Measurements from ENCODE around the gene PCSK6. TPM values are rescaled to one million over a fixed set of nuclear protein-coding genes. Genes with fewer than 3 reads are reported as not detected.

PCSK6 gene
- total and polyA plus RNA-seq, 2 donors from 2014 or later, result 3.8 to 7.3 TPM

- Histone ChIP-seq H3K27ac (ENCODE audit: low read depth in 2 of 2, low read length in 2 of 2) (no peak overlapping the region), H3K4me3 (ENCODE audit: low read length in 3 of 3) (no peak overlapping the region), H3K9ac (ENCODE audit: low read length in 3 of 3) (no peak overlapping the region), H3K36me3 (ENCODE audit: control insufficient read depth in 2 of 3, insufficient read depth in 3 of 3, low read length in 3 of 3) (no peaks in the 10 kb centered on the region), H3K27me3 (ENCODE audit: control insufficient read depth, insufficient read depth, low read length) (no peaks in the 10 kb centered on the region), H3K4me1 (ENCODE audit: control insufficient read depth in 2 of 3, insufficient read depth in 2 of 3, low read depth in 1 of 3, low read length in 3 of 3) (peaks cover 0 to 3% (median 0%) of the 10 kb centered on the region in 3 donors), H3K9me3 (ENCODE audit: control insufficient read depth in 2 of 3, insufficient read depth in 1 of 3, low read length in 3 of 3) (no peaks in the 10 kb centered on the region)
- no peak for TF ChIP-seq CTCF (IDR thresholded peaks at IDR 0.05; ENCODE audit: borderline replicate concordance, extremely low read depth, insufficient read depth)
- DNase-seq (no peak), FAIRE-seq (no peak)
- intact Hi-C loops (cut with DNase I), result no loop called here
Observed at GRCh38 chr15:101498717-101499480, 9.4 kb upstream of the PCSK6 start.

GRCh38 chr15:101498076-101498716, 8.7 kb upstream of the PCSK6 start:
- H3K27me3 ChIP-seq (ENCODE audit: control insufficient read depth, insufficient read depth, low read length), result no peaks in the 10 kb centered on the region
- no peak overlapping the region for H3K4me3 ChIP-seq (ENCODE audit: low read length in 3 of 3)
- DNase-seq (no peak), FAIRE-seq (no peak)
- no peaks in the 10 kb centered on the region for H3K36me3 ChIP-seq (ENCODE audit: control insufficient read depth in 2 of 3, insufficient read depth in 3 of 3, low read length in 3 of 3)
- H3K9me3 ChIP-seq (ENCODE audit: control insufficient read depth in 2 of 3, insufficient read depth in 1 of 3, low read length in 3 of 3), result no peaks in the 10 kb centered on the region
- H3K27ac ChIP-seq (ENCODE audit: low read depth in 2 of 2, low read length in 2 of 2), result no peak overlapping the region
- intact Hi-C loops (cut with DNase I), result no loop called here
- TF ChIP-seq CTCF (IDR thresholded peaks at IDR 0.05; ENCODE audit: borderline replicate concordance, extremely low read depth, insufficient read depth), result no peak
- H3K4me1 ChIP-seq (ENCODE audit: control insufficient read depth in 2 of 3, insufficient read depth in 2 of 3, low read depth in 1 of 3, low read length in 3 of 3), result peaks cover 0 to 3% (median 0%) of the 10 kb centered on the region in 3 donors
- H3K9ac ChIP-seq (ENCODE audit: low read length in 3 of 3), result no peak overlapping the region

- no peak for DNase-seq
- Histone ChIP-seq H3K9me3 (ENCODE audit: control insufficient read depth in 2 of 3, insufficient read depth in 1 of 3, low read length in 3 of 3) (no peaks in the 10 kb centered on the region), H3K9ac (ENCODE audit: low read length in 3 of 3) (no peak overlapping the region), H3K4me1 (ENCODE audit: control insufficient read depth in 2 of 3, insufficient read depth in 2 of 3, low read depth in 1 of 3, low read length in 3 of 3) (peaks cover 0 to 3% (median 0%) of the 10 kb centered on the region in 3 donors), H3K27ac (ENCODE audit: low read depth in 2 of 2, low read length in 2 of 2) (no peak overlapping the region), H3K4me3 (ENCODE audit: low read length in 3 of 3) (no peak overlapping the region), H3K36me3 (ENCODE audit: control insufficient read depth in 2 of 3, insufficient read depth in 3 of 3, low read length in 3 of 3) (no peaks in the 10 kb centered on the region), H3K27me3 (ENCODE audit: control insufficient read depth, insufficient read depth, low read length) (no peaks in the 10 kb centered on the region)
- no peak for FAIRE-seq
- intact Hi-C loops (cut with DNase I), result no loop called here
- TF ChIP-seq CTCF (IDR thresholded peaks at IDR 0.05; ENCODE audit: borderline replicate concordance, extremely low read depth, insufficient read depth), result no peak
Observed at GRCh38 chr15:101497484-101498034, 8.1 kb upstream of the PCSK6 start.
